EL (cell line): ENCODE data around the gene EIF2S3B.

ENCODE experiments used
- DNase-seq: peaks from one replicate; pipeline ENCODE4 v3.0.0-alpha.2; 2016

The EIF2S3B gene

DNA sequence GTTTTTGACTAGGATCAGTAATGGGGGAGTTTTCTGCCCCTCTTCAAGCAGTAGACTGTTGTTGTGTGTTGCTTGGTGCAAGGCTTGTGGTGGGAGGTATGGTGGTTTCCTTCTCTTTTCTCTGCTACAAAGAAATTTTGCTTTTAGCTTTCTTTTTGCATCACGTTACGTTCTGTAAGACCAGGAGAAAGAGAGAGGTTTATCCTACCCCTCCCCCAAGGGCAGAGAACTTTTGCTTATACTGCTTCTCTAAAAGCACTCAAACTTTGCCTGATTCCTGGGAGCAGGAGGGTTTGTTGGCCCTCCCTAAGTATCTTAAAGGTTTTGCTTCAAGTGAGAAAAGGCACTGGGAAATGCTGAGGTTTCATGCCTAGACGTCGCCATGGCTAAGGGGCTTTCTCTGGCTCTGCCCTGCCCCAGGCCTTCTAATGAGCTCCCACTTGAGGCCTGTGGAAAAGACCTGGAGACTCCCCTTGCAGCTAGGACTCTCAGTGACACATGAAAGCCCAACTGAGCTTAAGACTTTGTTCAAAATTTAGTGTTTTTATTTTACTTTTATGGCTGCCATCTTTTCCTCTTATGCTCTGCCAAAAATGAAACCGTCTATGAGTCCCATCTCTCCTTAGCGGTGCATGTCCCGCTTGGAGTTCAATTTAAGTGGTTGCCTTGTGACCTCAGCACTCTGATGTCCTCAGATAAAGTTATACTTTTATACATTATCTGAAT is 49.2 kb downstream of the EIF2S3B start:
- DNase-seq, result no peak

DNA sequence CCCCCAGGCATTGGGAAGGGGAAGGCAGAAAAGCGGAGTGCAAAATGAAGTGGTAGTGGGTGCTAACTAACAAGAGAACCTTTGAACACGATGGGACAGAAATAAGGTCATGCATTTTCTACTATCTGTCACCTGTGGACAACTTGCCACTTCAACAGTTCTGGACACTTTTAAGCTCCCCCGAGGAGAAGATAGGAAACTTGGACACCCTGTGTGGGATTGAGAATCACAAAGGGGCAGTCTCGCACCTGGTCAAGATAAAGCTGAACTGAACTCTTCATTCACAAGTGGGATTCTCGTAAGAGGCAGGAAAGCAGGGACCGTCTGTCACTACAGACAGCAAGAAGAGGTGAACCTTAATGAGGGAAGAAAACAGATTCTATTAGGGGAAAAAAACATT is 51.6 kb downstream of the EIF2S3B start:
- DNase-seq, result no peak

DNA sequence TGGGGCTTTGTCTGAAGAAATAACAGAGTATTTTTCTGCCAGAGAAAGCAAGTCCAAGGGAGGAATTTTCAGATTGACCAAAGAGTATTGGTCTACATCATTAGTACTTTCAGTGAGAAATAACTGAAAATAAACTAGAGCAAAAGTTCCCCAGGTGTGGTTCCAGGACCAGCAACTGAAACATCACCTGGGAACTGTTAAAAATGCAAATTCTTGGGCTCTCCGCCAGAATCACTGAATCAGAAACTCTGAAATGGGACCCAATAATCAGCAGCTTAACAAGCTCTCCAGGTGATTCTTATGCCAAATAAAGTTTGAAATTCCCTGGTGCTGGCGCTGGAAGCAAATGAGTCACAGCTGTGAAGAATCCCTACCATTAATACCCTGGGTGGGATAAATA is 52.1 kb downstream of the EIF2S3B start:
- DNase-seq, result no peak
